ENCODE measurements around the gene TNRC6B.

The TNRC6B gene

GRCh38 chr22:40323681-40324171, 146.0 kb downstream of the TNRC6B start:
- DNase-seq (ENCODE audit: low read depth in 2 of 2) = no peak

- DNase-seq (ENCODE audit: low read depth in 2 of 2) = no peak
Measured at GRCh38 chr22:40324468-40325305, 147.0 kb downstream of the TNRC6B start.

GRCh38 chr22:40325315-40325714, 147.6 kb downstream of the TNRC6B start:
- peak; percentile 47 to 65 for DNase-seq (ENCODE audit: low read depth in 2 of 2)

- DNase-seq (ENCODE audit: low read depth in 2 of 2) = no peak
Measured at GRCh38 chr22:40326905-40327735, 149.4 kb downstream of the TNRC6B start.

GRCh38 chr22:40328546-40329456, 151.1 kb downstream of the TNRC6B start:
- no peak for DNase-seq (ENCODE audit: low read depth in 2 of 2)

- DNase-seq (ENCODE audit: low read depth in 2 of 2) = no peak
Measured at GRCh38 chr22:40329466-40329865, 151.7 kb downstream of the TNRC6B start.

GRCh38 chr22:40330086-40330485, 152.4 kb downstream of the TNRC6B start:
- DNase-seq (ENCODE audit: low read depth in 2 of 2) = no peak

GRCh38 chr22:40330615-40331014, 152.9 kb downstream of the TNRC6B start:
- DNase-seq (ENCODE audit: low read depth in 2 of 2) = no peak

- DNase-seq (ENCODE audit: low read depth in 2 of 2) = no peak
Measured at GRCh38 chr22:40331706-40332105, 154.0 kb downstream of the TNRC6B start.

- no peak for DNase-seq (ENCODE audit: low read depth in 2 of 2)
Measured at GRCh38 chr22:40332319-40332781, 154.6 kb downstream of the TNRC6B start.

GRCh38 chr22:40334060-40334459, 156.3 kb downstream of the TNRC6B start:
- no peak for DNase-seq (ENCODE audit: low read depth in 2 of 2)

GRCh38 chr22:40334899-40335298, 157.2 kb downstream of the TNRC6B start:
- DNase-seq (ENCODE audit: low read depth in 2 of 2) = no peak

GRCh38 chr22:40335358-40335757, 157.6 kb downstream of the TNRC6B start:
- DNase-seq (ENCODE audit: low read depth in 2 of 2) = no peak

GRCh38 chr22:40340044-40340443, 162.3 kb downstream of the TNRC6B start:
- no peak for DNase-seq (ENCODE audit: low read depth in 2 of 2)

- DNase-seq (ENCODE audit: low read depth in 2 of 2) = no peak
Measured at GRCh38 chr22:40341604-40342003, 163.9 kb downstream of the TNRC6B start.

- no peak for DNase-seq (ENCODE audit: low read depth in 2 of 2)
Measured at GRCh38 chr22:40342521-40342920, 164.8 kb downstream of the TNRC6B start.

GRCh38 chr22:40345271-40345670, 167.5 kb downstream of the TNRC6B start:
- no peak for DNase-seq (ENCODE audit: low read depth in 2 of 2)

- peak; percentile 54 to 55 for DNase-seq (ENCODE audit: low read depth in 2 of 2)
Measured at GRCh38 chr22:40345815-40346184, 168.1 kb downstream of the TNRC6B start.

- peak; percentile 83 to 86 for DNase-seq (ENCODE audit: low read depth in 2 of 2)
Measured at GRCh38 chr22:40346185-40347118, 168.7 kb downstream of the TNRC6B start, which contains the start of gene ADSL. TSS of gene ADSL (plus strand) at chr22:40346500. CDS start at chr22:40346559, 59 bp downstream.

- DNase-seq (ENCODE audit: low read depth in 2 of 2) = no peak
Measured at GRCh38 chr22:40347300-40347699, 169.6 kb downstream of the TNRC6B start.
